ENCODE data around the gene GCH1.
"Not testable (repeated sequence)": the region's sequence is repeated elsewhere in the genome, so short reads cannot be mapped to it uniquely, and the experiment has no call there.

Gene GCH1

GRCh38 chr14:54902521-54903420, at the start of gene GCH1:
Gene GCH1, minus strand, starts transcription at chr14:54902826. Its CDS starts 163 bp downstream, at chr14:54902663.
- DNase-seq, result peak; percentile 42

- no peak for DNase-seq
Observed at GRCh38 chr14:54947230-54947629, 44.6 kb upstream of the GCH1 start.

- no peak for DNase-seq
Observed at GRCh38 chr14:54946500-54946899, 43.9 kb upstream of the GCH1 start.

- DNase-seq, result no peak
Observed at GRCh38 chr14:54944737-54945391, 42.2 kb upstream of the GCH1 start.

GRCh38 chr14:54942913-54943312, 40.3 kb upstream of the GCH1 start:
- DNase-seq, result no peak

- DNase-seq, result no peak
Observed at GRCh38 chr14:54936816-54937215, 34.2 kb upstream of the GCH1 start.

GRCh38 chr14:54935958-54936357, 33.3 kb upstream of the GCH1 start:
- DNase-seq, result peak; percentile 48

GRCh38 chr14:54935100-54935499, 32.5 kb upstream of the GCH1 start:
- DNase-seq, result no peak

- no peak for DNase-seq
Observed at GRCh38 chr14:54933006-54933405, 30.4 kb upstream of the GCH1 start.

- no peak for DNase-seq
Observed at GRCh38 chr14:54931598-54932340, 29.1 kb upstream of the GCH1 start.

- no peak for DNase-seq
Observed at GRCh38 chr14:54931101-54931500, 28.5 kb upstream of the GCH1 start.

- no peak for DNase-seq
Observed at GRCh38 chr14:54929556-54929955, 26.9 kb upstream of the GCH1 start.

GRCh38 chr14:54928216-54928615, 25.6 kb upstream of the GCH1 start:
- no peak for DNase-seq

- no peak for DNase-seq
Observed at GRCh38 chr14:54927551-54927950, 24.9 kb upstream of the GCH1 start.

GRCh38 chr14:54926570-54926969, 23.9 kb upstream of the GCH1 start:
- DNase-seq, result not testable (repeated sequence)

- DNase-seq, result no peak
Observed at GRCh38 chr14:54922598-54922997, 20.0 kb upstream of the GCH1 start.

- no peak for DNase-seq
Observed at GRCh38 chr14:54920052-54920451, 17.4 kb upstream of the GCH1 start.

- no peak for DNase-seq
Observed at GRCh38 chr14:54919330-54919729, 16.7 kb upstream of the GCH1 start.

GRCh38 chr14:54918427-54918826, 15.8 kb upstream of the GCH1 start:
- no peak for DNase-seq

GRCh38 chr14:54916101-54916500, 13.5 kb upstream of the GCH1 start:
- no peak for DNase-seq

GRCh38 chr14:54909817-54910558, 7.4 kb upstream of the GCH1 start:
- no peak for DNase-seq

GRCh38 chr14:54908973-54909372, 6.3 kb upstream of the GCH1 start:
- DNase-seq, result not testable (repeated sequence)

GRCh38 chr14:54908190-54908589, 5.6 kb upstream of the GCH1 start:
- no peak for DNase-seq
